ENCODE measurements around the gene PLAC1.

PLAC1 gene

GRCh38 chrX:134588806-134589205 lies 69.5 kb downstream of the PLAC1 start:
- no peak for DNase-seq (ENCODE audit: low read depth in 2 of 2)

DNA sequence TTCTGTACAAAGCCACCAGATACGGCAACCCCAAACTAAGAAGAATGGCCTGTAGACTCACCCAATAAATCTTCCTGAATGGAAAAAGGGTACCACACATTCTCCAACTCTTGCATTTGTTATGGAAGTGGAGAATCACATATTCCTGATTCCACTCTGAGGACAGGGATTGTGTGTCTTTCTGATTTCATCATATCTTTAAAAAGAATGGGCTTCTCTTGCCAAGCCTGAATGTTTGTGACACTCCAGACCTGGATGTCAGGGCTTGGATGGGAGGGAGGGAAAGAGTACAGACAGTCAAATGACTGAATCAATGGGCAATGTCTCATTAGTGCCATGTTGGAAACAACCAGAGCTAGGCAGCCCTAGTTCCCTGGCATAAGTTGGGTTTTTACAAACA lies 77.4 kb downstream of the PLAC1 start:
- no peak for DNase-seq (ENCODE audit: low read depth in 2 of 2)

DNA sequence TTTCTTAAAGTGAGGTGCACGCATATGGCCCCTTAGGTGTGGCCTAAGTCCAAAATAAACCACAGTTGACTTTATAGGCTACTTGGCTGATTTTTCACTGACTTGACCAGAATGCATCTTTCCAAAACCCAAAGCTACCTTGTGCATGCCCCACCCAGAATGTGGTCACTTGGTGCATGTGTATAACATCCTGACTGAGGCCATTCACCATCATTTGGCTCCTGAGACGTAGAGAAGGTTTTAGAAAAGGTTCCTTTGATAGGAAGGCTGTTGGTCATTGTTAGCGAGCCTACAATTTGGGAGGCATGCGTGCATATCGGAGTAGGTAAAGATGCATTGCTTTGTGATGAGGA lies 84.6 kb downstream of the PLAC1 start:
- DNase-seq (ENCODE audit: low read depth in 2 of 2), result no peak

DNA sequence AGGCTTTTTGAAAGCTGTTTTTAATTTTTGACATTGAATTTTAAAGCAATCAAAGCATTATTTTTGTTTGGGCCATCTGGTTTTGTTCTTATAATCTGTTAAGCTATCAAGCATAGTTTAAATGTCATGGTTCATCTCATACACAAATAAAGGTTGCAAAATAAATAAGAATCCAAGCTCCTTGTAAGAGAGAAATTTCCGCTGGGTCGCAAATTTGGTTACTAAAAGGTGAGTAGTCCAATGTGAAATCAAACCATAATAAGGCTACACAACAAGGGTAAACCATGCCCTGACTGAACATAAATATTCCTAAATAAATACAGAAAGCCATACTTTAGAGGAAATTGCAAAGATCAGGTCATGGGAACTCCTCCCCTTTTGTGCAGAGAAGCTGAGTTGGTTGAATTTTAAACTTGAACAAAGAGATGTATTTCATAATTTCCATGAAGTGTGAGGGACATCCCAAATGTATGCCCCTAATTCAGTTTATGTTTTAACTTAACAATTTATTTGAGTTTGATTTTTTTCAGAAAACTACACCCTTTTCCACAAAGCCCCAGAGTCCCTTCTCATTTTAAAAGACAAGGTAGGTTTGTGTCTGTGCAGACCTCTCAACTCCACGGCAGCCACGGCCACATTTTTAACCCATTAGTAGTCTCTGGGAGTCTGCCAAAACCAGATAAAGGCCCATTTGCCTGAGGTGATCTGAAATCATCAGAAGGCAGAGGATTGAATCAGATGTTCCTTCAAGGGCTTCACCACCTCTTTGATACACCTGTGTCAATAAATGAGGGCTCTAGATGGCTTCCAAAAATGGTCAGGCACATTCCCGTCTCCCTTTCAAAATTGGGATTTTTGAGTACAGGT lies 85.2 kb downstream of the PLAC1 start:
- DNase-seq (ENCODE audit: low read depth in 2 of 2), result no peak

DNA sequence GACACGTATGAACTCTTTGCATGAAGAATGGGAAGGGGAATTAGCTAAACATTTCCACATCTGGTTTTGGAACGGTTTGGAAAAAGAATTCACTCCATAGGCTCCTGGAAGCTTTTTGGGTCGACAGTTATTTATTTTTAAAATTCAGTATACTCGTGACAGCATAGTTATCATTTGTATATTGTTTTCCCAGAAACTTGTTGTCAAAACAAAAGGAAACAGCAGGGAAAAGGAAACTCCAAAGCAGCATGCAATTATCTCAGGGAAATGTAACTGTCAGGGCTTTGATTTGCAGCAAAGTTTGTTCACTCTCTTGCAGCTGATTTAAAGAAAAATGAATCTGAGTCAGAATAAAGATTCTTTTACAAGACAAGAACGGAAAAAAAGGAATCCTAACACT lies 86.5 kb downstream of the PLAC1 start:
- DNase-seq (ENCODE audit: low read depth in 2 of 2), result no peak

DNA sequence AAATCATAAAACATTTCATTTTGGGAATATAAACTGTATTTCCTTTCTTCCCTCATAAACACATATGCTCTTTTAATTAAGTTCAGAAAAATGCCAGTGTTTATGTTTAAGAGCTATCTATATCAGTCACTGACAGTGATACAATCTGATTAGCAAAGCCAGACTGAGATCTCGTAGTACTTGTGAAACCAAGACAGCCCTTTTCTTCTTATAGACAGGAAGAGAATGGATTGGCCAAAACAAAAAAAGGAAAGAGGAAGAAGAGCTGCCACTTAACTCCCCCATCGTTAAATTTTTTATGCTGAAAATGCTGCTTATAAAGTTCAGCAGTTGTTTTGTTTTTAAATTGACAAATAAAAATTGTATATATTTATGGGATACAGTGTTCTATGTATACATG lies 87.4 kb downstream of the PLAC1 start:
- no peak for DNase-seq (ENCODE audit: low read depth in 2 of 2)

- DNase-seq (ENCODE audit: low read depth in 2 of 2), result no peak
Measured at GRCh38 chrX:134570509-134570846, 87.8 kb downstream of the PLAC1 start.

DNA sequence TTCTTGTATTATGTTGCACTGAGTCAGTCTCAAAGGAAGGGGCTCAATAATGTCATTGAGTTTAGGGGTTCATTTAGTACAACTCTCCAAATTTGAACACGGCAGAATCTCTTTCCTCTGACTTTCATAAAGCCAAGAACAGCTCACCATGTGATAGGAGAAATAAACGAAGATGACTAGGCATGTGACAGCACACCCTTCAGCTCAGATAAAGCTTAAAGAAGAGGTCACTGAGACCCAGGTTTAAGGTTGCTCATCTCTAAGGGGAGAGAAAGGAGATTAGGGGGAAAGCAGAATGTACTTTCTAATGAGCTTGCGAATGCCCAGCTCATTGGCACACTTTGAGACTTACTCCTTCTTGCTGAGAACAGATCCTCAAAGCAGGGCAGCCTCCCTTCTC lies 89.0 kb downstream of the PLAC1 start:
- DNase-seq (ENCODE audit: low read depth in 2 of 2), result no peak

GRCh38 chrX:134568285-134569016 lies 89.8 kb downstream of the PLAC1 start:
- DNase-seq (ENCODE audit: low read depth in 2 of 2), result no peak

GRCh38 chrX:134566506-134566905 lies 91.8 kb downstream of the PLAC1 start:
- DNase-seq (ENCODE audit: low read depth in 2 of 2), result no peak

DNA sequence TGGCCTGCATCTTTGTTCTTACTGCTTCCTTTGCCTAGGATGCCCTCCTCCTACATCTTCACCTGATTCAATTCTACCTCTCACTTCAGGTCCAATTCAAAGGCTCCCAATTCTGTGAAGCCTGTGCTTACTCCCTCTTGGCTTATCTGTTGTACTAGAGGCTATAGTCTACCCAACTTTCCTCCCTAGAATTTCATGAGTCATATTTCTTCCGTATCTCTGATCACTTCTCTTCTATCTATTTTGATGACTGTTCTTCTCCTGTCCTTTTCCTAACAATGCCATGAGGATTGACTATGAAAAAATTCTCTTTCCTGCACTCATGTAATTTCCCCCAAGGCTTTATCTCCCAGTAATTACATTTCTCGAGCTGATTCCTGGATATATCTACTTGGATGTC lies 96.3 kb downstream of the PLAC1 start:
- DNase-seq (ENCODE audit: low read depth in 2 of 2), result no peak

DNA sequence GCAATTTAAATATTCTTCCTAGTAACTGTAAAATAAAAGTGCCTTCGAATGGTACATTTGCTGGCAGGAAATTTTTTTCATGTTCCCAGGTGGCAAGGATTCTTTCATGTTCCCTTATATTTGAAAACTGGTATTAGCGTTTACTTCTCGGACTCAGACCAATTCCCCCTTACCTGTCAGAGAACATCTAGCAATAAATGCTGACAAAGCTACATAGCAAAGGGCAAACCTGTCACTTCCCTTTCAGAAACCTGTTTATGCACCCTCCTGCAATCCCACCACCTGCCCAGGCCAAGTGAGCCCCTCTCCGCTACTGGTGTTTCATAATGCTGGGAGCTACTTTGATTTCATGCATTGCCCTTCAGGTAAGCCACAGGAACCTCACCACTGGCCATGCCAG lies 100.1 kb downstream of the PLAC1 start:
- DNase-seq (ENCODE audit: low read depth in 2 of 2), result no peak

- DNase-seq (ENCODE audit: low read depth in 2 of 2), result no peak
Measured at GRCh38 chrX:134554291-134554690, 104.0 kb downstream of the PLAC1 start.

- no peak for DNase-seq (ENCODE audit: low read depth in 2 of 2)
Measured at GRCh38 chrX:134552351-134552750, 105.9 kb downstream of the PLAC1 start.

- no peak for DNase-seq (ENCODE audit: low read depth in 2 of 2)
Measured at GRCh38 chrX:134551376-134552048, 106.8 kb downstream of the PLAC1 start.

- DNase-seq (ENCODE audit: low read depth in 2 of 2), result no peak
Measured at GRCh38 chrX:134548257-134549201, 109.7 kb downstream of the PLAC1 start.

DNA sequence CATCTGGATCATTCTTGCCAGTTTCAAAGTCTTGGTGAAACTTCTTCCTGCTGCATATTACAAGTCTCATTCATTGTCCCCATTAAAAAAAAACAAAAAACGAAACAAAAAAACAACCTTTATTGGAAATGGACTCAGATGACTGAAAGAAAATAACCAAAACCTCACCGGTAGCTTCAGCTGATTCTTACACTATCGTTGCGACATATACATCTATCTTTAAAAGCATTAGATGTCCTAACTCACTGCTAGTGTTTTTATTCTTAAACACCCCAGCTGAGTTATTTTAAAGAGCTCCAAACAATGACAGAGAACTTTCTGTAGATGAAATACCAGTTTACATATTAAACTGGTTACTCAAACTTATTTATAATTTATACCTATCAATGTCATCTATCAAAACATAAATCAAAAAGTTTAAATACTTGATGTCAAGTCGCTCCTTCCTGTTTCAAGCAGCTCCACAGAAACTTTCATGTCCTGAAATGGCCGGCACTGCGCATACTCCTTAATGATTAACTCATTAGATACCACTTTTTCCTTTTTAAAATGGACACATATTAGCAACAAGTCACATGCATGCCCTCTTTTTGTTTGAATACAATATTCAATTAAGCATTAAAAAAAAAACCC lies 111.1 kb downstream of the PLAC1 start:
- no peak for DNase-seq (ENCODE audit: low read depth in 2 of 2)

DNA sequence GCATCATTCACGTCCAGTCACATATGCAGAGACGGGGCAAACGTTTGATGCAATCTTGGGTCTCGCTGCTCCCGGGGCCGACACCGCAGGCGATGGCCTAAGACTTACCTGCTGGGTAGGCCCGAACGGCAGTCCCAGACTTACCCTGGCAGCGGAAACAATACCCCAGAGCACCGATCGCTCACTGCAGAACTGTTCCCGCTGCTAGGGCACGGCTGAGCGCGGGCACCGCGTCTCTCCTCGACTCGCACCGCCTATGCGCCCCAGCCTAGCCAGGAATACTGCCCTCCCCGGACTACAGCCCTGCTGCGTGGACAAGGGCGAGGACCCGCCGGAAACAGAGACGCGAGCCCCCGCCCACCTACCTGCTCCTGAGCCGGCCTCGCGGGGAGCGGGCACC lies 112.1 kb downstream of the PLAC1 start:
- DNase-seq (ENCODE audit: low read depth in 2 of 2), result no peak

DNA sequence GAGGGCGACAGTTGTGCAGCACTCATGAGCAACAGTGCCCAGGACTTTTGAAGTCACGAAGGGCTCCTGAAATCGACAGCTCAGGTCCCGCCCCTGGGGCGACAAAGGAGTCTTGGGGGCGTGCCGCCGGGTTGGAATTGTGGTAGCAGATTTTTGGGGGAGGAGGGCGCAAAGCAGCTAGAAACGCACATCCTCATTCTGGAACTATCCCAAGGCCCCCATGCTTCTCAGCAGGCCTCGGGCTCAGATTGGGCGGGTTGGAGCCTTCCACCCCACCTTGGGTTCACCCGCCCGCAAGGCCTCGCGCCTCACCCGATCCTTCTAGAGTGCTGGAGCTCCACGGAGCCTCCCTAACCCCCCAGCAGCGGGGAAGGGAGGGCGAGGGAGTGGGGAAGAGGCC lies 112.8 kb downstream of the PLAC1 start:
- no peak for DNase-seq (ENCODE audit: low read depth in 2 of 2)

DNA sequence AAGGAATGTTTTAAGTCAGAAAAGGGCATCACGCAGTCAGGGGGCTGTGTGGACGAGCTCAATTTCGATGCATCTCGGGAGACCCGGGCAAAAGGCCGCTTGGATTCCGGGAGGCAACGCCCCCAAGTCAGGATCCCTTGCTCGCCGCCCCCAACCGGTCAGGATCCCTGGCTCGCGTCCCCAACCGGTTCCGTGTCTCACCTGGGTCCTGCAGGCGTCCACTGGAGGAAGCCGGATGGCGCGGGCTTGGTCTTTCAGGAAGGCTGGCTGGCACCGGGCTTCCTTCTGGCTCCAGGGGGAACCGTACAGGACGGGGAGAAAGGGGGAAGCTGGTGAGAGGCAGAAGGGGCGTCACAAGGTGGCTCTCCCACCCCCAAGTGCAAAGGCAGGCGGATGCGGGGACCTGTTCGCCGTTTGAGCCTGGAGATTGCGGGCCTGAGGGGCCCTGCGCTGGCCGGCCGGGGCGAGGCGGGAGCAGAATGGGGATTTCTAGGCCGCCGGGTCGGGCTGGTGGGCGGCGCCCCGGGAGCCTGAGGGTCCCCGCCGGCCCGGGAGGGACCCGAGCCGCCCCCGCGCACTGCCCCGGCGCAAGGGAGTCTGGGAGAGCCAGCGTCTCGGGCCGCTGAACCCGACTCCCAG lies 113.6 kb downstream of the PLAC1 start:
- no peak for DNase-seq (ENCODE audit: low read depth in 2 of 2)

DNA sequence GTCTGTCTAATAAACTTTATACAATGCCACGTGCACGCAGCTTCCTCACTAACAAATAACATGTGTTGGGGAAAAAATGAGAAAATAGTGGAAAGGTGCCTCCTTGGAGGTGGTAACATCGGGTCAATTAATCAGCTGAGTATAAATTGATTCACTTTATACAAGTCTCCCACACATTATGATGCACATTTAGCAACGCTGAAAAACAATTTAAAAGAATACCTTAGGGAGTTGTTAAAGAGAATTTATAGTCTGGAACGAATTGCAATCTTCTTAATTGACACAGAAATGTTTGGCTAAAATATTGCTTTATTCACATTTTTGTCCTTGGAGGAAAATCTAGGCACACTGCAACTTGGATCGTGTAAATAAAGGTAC lies 114.1 kb downstream of the PLAC1 start:
- no peak for DNase-seq (ENCODE audit: low read depth in 2 of 2)
